ENCODE measurements around the gene SMC1B.

DNA sequence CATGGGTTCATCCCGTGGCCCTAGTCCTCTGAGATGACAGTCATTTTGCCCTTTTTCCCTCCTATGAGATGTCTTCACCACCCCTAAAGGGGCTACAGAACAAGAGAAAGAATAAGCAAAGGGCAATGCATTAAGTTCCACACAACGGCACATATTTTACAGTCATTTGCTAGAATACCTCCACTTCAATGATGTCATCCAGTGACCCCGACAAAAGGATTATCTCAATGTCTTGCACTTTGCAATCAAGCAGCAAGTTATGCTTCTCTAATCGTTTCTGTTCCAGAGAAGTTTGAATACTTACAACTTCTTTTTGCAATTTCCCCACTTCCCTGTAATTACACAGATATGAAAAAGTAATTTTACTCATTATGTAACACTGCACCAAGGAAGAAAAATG lies 53.8 kb downstream of the SMC1B start:
- TF ChIP-seq, protein P1, sequence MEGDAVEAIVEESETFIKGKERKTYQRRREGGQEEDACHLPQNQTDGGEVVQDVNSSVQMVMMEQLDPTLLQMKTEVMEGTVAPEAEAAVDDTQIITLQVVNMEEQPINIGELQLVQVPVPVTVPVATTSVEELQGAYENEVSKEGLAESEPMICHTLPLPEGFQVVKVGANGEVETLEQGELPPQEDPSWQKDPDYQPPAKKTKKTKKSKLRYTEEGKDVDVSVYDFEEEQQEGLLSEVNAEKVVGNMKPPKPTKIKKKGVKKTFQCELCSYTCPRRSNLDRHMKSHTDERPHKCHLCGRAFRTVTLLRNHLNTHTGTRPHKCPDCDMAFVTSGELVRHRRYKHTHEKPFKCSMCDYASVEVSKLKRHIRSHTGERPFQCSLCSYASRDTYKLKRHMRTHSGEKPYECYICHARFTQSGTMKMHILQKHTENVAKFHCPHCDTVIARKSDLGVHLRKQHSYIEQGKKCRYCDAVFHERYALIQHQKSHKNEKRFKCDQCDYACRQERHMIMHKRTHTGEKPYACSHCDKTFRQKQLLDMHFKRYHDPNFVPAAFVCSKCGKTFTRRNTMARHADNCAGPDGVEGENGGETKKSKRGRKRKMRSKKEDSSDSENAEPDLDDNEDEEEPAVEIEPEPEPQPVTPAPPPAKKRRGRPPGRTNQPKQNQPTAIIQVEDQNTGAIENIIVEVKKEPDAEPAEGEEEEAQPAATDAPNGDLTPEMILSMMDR (conservative IDR thresholded peaks at IDR 0.05): no peak
- TF ChIP-seq ZFX (IDR thresholded peaks at IDR 0.05): no peak
